Neuronal stem cell (in vitro differentiated cells): Measurements from ENCODE around the gene THSD7A.

Experiments
- DNase-seq: peaks from one replicate; pipeline ENCODE4 v3.0.0-alpha.2; 2013; ENCODE audit warnings: low spot score
- H2AFZ ChIP-seq: one replicate; pipeline ENCODE4 v1.6.1; 2013; ENCODE audit warnings: mild to moderate bottlenecking, low read length, inconsistent platforms
- H2AK5ac ChIP-seq: 2 replicates; pipeline ENCODE4 v1.6.1; 2013; ENCODE audit warnings: low read depth, mild to moderate bottlenecking, inconsistent platforms, low read length, moderate library complexity, mixed read lengths
- H2BK120ac ChIP-seq: 2 replicates; pipeline ENCODE4 v1.6.1; 2013; ENCODE audit warnings: low read depth, mild to moderate bottlenecking, inconsistent platforms, low read length, moderate library complexity, mixed read lengths
- H2BK12ac ChIP-seq: one replicate; pipeline ENCODE4 v1.6.1; 2013; ENCODE audit warnings: low read length, inconsistent platforms
- H2BK15ac ChIP-seq: 2 replicates; pipeline ENCODE4 v1.6.1; 2013; ENCODE audit warnings: mild to moderate bottlenecking, low read length, inconsistent platforms, mixed read lengths
- H2BK5ac ChIP-seq: one replicate; pipeline ENCODE4 v1.6.1; 2013; ENCODE audit warnings: inconsistent platforms, mild to moderate bottlenecking, low read length, moderate library complexity
- H3K14ac ChIP-seq: one replicate; pipeline ENCODE4 v1.6.1; 2013; ENCODE audit warnings: low read length, inconsistent platforms
- H3K18ac ChIP-seq: 2 replicates; pipeline ENCODE4 v1.6.1; 2013; ENCODE audit warnings: low read length, inconsistent platforms
- H3K23ac ChIP-seq: 2 replicates; pipeline ENCODE4 v1.6.1; 2013; ENCODE audit warnings: low read depth, mild to moderate bottlenecking, mixed read lengths, low read length, inconsistent platforms; ENCODE audit not compliant: poor library complexity
- H3K27ac ChIP-seq: replicated peaks from 3 replicates; pipeline ENCODE4 v1.5.1; 2013; ENCODE audit warnings: low read length, inconsistent platforms
- H3K27me3 ChIP-seq, 3 experiments: 2 replicates each; pipeline ENCODE4 v1.6.1; 2013; ENCODE audit warnings: low read length in 3 of 3, mild to moderate bottlenecking in 2 of 3, inconsistent platforms in 1 of 3, low read depth in 1 of 3, mixed read lengths in 1 of 3, moderate library complexity in 1 of 3; ENCODE audit not compliant: control insufficient read depth in 3 of 3, insufficient read depth in 3 of 3
- H3K36me3 ChIP-seq, 2 donors: replicated peaks in 1 of 2; 2 replicates each; pipeline ENCODE4 v1.6.1; 2013; ENCODE audit warnings: low read length in 2 of 2; ENCODE audit not compliant: control insufficient read depth in 2 of 2, insufficient read depth in 2 of 2
- H3K4ac ChIP-seq: 2 replicates; pipeline ENCODE4 v1.6.1; 2013; ENCODE audit warnings: inconsistent platforms, mild to moderate bottlenecking, low read length, moderate library complexity
- H3K4me1 ChIP-seq, 2 donors: 1 replicate in 1 of 2; 2 replicates in 1 of 2; pipeline ENCODE4 v1.6.1; 2013; ENCODE audit warnings: low read length in 2 of 2, low read depth in 1 of 2; ENCODE audit not compliant: control insufficient read depth in 2 of 2, insufficient read depth in 1 of 2
- H3K4me2 ChIP-seq: one replicate; pipeline ENCODE4 v1.6.1; 2013; ENCODE audit warnings: mild to moderate bottlenecking, low read length, inconsistent platforms; ENCODE audit not compliant: insufficient read depth, poor library complexity, severe bottlenecking
- H3K4me3 ChIP-seq, 2 donors: 2 replicates each; pipeline ENCODE4 v1.5.1; 2013; ENCODE audit warnings: low read length in 2 of 2, mild to moderate bottlenecking in 2 of 2, inconsistent platforms in 1 of 2, moderate library complexity in 1 of 2
- H3K79me1 ChIP-seq: one replicate; pipeline ENCODE4 v1.6.1; 2013; ENCODE audit warnings: low read depth, mild to moderate bottlenecking, inconsistent platforms, low read length, moderate library complexity
- H3K9ac ChIP-seq: one replicate; pipeline ENCODE4 v1.6.1; 2013; ENCODE audit warnings: mild to moderate bottlenecking, low read depth, low read length, inconsistent platforms; ENCODE audit not compliant: poor library complexity
- H3K9me3 ChIP-seq, 2 donors: replicated peaks in 1 of 2; 2 replicates each; pipeline versions ENCODE3 to v1.6.1; 2013; ENCODE audit warnings: low read length in 2 of 2, mild to moderate bottlenecking in 2 of 2, inconsistent platforms in 1 of 2, low read depth in 1 of 2, mixed read lengths in 1 of 2, moderate library complexity in 1 of 2; ENCODE audit not compliant: control insufficient read depth in 2 of 2, insufficient read depth in 1 of 2
- H4K8ac ChIP-seq: one replicate; pipeline ENCODE4 v1.6.1; 2013; ENCODE audit warnings: low read depth, mild to moderate bottlenecking, inconsistent platforms, low read length, moderate library complexity
- H4K91ac ChIP-seq: one replicate; pipeline ENCODE4 v1.6.1; 2013; ENCODE audit warnings: low read length, low read depth, mild to moderate bottlenecking, inconsistent platforms; ENCODE audit not compliant: poor library complexity
- WGBS, 2 donors: extraction: QIAGEN DNeasy Blood & Tissue Kit; methylation state at CpG; one replicate each; pipeline ENCODE4 v1.1.7; 2013; ENCODE audit warnings: missing lambda C conversion rate in 2 of 2, mixed read lengths in 1 of 2; ENCODE audit not compliant: insufficient read length in 2 of 2, insufficient replicate concordance in 1 of 2; ENCODE audit errors: extremely low coverage in 2 of 2; 5-methylcytosine and 5-hydroxymethylcytosine counted together

The THSD7A gene

DNA sequence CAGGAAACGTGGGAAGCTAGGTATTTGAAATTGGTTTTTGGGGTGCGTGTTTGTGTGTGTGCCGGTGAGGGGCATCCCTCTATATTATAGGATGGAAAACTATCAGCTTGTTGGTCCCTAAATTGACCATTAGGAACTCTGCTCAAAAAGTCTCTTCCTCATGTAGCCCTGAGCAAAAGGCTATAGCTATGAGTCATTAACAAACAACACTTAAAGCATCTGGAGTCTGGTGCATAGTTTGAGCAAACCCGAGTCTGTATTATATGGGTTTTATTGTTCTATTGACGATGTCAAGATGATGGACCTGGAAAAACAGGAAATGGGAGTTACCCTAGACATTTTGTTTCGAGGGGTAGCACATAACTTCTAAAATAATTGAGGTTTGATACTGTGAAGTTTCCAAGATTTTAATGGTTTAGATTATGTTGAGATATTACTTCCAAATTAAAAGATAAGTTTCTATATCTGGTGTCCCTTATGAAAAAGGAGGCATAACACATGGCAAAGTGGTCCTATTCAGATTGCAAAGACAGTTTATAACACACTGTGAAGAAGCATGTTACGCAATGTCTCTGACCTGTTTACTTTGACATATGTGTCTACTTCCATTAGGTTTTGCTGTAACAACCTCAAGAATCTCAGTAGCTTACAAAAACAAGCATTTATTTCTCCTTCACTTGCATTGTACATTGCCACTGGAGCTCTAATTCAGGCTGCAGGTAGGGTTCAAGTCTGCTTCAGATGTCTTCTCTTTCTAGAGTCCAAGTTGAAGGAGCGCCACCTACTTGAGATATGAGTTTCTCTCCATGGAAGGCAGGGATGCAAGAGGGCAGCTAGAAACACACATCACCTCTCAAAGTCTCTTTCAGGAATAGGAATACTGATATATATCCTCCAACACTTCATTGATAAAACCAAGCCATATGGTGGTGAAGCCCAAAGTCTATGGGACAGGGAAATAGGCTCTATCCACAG, 500.6 kb downstream of the THSD7A start:
- H3K9ac ChIP-seq, result no peak overlapping the region
- H3K9me3 ChIP-seq, result no peaks in the 10 kb centered on the region
- H2BK15ac ChIP-seq, result no peak overlapping the region
- H3K27ac ChIP-seq, result no peak overlapping the region
- no peak overlapping the region for H3K18ac ChIP-seq
- no peak overlapping the region for H3K14ac ChIP-seq
- no peak overlapping the region for H2BK12ac ChIP-seq
- no peak overlapping the region for H3K23ac ChIP-seq
- no peaks in the 10 kb centered on the region for H3K27me3 ChIP-seq
- H2BK5ac ChIP-seq, result no peak overlapping the region
- WGBS, 2 donors, result no CpG with 5 or more reads among the region's 8 CpGs
- no peak for DNase-seq
- H4K91ac ChIP-seq, result no peak overlapping the region
- no peak overlapping the region for H3K4me2 ChIP-seq
- no peak overlapping the region for H2BK120ac ChIP-seq
- no peak overlapping the region for H3K4ac ChIP-seq
- H2AFZ ChIP-seq, result no peak overlapping the region
- H3K36me3 ChIP-seq, result no peaks in the 10 kb centered on the region
- H2AK5ac ChIP-seq, result no peak overlapping the region
- H4K8ac ChIP-seq, result no peak overlapping the region
- H3K4me1 ChIP-seq, result peaks cover 0 to 4% of the 10 kb centered on the region in 2 donors
- no peaks in the 10 kb centered on the region for H3K79me1 ChIP-seq
- H3K4me3 ChIP-seq, result no peak overlapping the region

DNA sequence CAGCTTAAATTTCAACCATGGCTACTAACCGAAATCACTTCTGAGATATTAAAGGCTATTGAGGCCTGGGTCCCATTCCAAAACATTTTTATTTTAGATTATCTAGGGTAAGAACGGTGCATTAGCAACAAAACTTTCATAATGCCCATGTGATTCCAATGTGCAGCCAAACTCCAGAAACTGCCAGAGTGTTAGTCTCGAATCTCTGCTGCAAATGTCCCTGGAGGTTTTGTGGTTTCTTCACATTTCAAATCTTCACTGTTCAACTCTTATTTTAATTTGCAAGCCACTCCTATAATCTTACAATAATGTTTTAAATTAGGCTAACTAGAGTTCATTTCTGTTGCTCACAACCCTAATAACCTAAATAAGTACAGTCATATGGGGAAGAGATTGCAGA, 501.3 kb downstream of the THSD7A start:
- Histone ChIP-seq H2BK120ac (no peak overlapping the region), H2AFZ (no peak overlapping the region), H3K79me1 (no peaks in the 10 kb centered on the region), H2BK12ac (no peak overlapping the region), H3K9me3 (no peaks in the 10 kb centered on the region), H3K9ac (no peak overlapping the region), H2AK5ac (no peak overlapping the region), H4K8ac (no peak overlapping the region), H3K27ac (no peak overlapping the region), H2BK5ac (no peak overlapping the region), H3K4me1 (peaks cover 0 to 4% of the 10 kb centered on the region in 2 donors), H3K23ac (no peak overlapping the region), H2BK15ac (no peak overlapping the region), H3K4ac (no peak overlapping the region), H3K27me3 (no peaks in the 10 kb centered on the region), H3K4me2 (no peak overlapping the region), H3K14ac (no peak overlapping the region), H3K18ac (no peak overlapping the region), H3K4me3 (no peak overlapping the region), H3K36me3 (no peaks in the 10 kb centered on the region), H4K91ac (no peak overlapping the region)
- WGBS, 2 donors, result no CpG with 5 or more reads among the region's 3 CpGs
- DNase-seq, result no peak

DNA sequence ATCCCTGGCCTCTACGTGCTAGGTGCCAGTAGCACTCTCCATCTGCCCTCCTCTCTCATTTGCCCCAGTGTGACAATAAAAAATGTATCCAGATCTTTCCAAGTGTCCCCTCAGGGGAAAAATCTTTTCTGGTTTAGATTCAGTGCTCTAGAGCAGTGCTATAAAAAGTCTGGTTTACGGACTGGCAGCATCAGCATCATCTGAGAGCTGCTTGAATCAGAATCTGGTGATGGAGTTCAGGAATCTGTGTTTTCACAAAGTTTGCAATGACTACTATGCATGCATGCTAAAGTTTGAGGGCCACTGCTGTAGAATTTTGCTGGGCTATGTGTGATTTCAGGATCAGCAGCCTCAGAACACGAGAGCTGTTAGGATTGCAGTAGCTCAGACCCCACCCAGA, 501.8 kb downstream of the THSD7A start:
- Histone ChIP-seq H2AFZ (no peak overlapping the region), H2BK15ac (no peak overlapping the region), H3K27me3 (no peaks in the 10 kb centered on the region), H3K4me1 (peaks cover 0 to 4% of the 10 kb centered on the region in 2 donors), H3K27ac (no peak overlapping the region), H4K91ac (no peak overlapping the region), H2AK5ac (no peak overlapping the region), H3K36me3 (no peaks in the 10 kb centered on the region), H2BK120ac (no peak overlapping the region), H3K79me1 (no peaks in the 10 kb centered on the region), H3K4me2 (no peak overlapping the region), H3K23ac (no peak overlapping the region), H3K18ac (no peak overlapping the region), H3K4ac (no peak overlapping the region), H3K9ac (no peak overlapping the region), H2BK12ac (no peak overlapping the region), H4K8ac (no peak overlapping the region), H3K9me3 (no peaks in the 10 kb centered on the region), H3K14ac (no peak overlapping the region), H3K4me3 (no peak overlapping the region), H2BK5ac (no peak overlapping the region)
- no peak for DNase-seq
- WGBS, 2 donors, result no CpG with 5 or more reads among the region's 3 CpGs

DNA sequence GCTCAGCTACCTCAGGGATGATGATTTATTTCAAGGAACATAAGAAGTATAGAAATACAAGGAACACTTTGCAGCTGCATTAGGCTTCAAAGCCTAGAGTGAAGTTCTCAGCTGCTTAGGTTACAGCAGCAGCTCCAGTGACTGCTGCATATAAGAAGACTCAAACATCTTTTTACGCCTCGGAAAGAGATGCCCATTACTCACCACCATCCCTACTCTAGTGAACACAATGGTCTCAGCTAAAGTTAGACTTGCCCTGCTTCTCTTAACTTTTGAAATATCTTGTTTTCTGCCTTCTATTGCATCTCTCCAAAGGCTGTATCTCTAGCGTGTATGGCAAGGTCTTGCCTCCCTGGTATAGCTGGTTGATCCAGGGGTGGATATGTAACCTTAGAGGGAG, 502.4 kb downstream of the THSD7A start:
- Histone ChIP-seq H3K27ac (no peak overlapping the region), H2BK15ac (no peak overlapping the region), H2AK5ac (no peak overlapping the region), H3K4me1 (peaks cover 0 to 4% of the 10 kb centered on the region in 2 donors), H3K4me2 (no peak overlapping the region), H3K4ac (no peak overlapping the region), H4K8ac (no peak overlapping the region), H3K23ac (no peak overlapping the region), H3K79me1 (no peaks in the 10 kb centered on the region), H3K27me3 (no peaks in the 10 kb centered on the region), H3K18ac (no peak overlapping the region), H2BK120ac (no peak overlapping the region), H3K9me3 (no peaks in the 10 kb centered on the region), H2BK12ac (no peak overlapping the region), H3K36me3 (no peaks in the 10 kb centered on the region), H3K14ac (no peak overlapping the region), H2BK5ac (no peak overlapping the region), H4K91ac (no peak overlapping the region), H2AFZ (no peak overlapping the region), H3K4me3 (no peak overlapping the region), H3K9ac (no peak overlapping the region)
- no CpG with 5 or more reads among the region's 3 CpGs for WGBS, 2 donors
- no peak for DNase-seq
